OCI-LY1 (cell line): ENCODE measurements around the gene GFM1.

Experiments
- CTCF ChIP-seq: fragments of 200-600 bp; sonication (generic), shearing (Covaris generic); IDR thresholded peaks from 2 replicates; pipeline ENCODE4 v1.5.1; 2017; ENCODE audit warnings: mild to moderate bottlenecking, antibody characterized with exemption, low read length, moderate library complexity, mixed read lengths
- EZH2 ChIP-seq: fragments of 200-600 bp; sonication (generic), shearing (Covaris generic); IDR thresholded peaks from 2 replicates; pipeline ENCODE4 v1.8.0; 2017; ENCODE audit warnings: borderline replicate concordance, mixed run types, mild to moderate bottlenecking, antibody characterized with exemption, low read length, moderate library complexity, mixed read lengths

- TF ChIP-seq CTCF (no peak), EZH2 (no peak)
Measured at GRCh38 chr3:158700559-158700958, 56.2 kb downstream of the GFM1 start.
